Fibroblast of lung (primary cell): ENCODE measurements around the gene ZNF280B.

Source experiments
- CTCF ChIP-seq, 2 donors: IDR thresholded peaks in 1 of 2; conservative IDR thresholded peaks in 1 of 2; 1 replicate in 1 of 2; 2 replicates in 1 of 2; pipeline ENCODE4 v1.5.1; 2011 to 2012; ENCODE audit warnings: low read length in 2 of 2, control low read depth in 1 of 2, inconsistent platforms in 1 of 2, low read depth in 1 of 2, mild to moderate bottlenecking in 1 of 2
- EZH2 ChIP-seq: IDR thresholded peaks from 2 replicates; pipeline ENCODE4 v1.5.1; 2012; ENCODE audit warnings: low read length, control low read depth, mild to moderate bottlenecking; ENCODE audit errors: missing control alignments

GRCh38 chr22:22469527-22469926 is 39.0 kb downstream of the ZNF280B start:
- TF ChIP-seq CTCF (conservative IDR thresholded peaks at IDR 0.05 in 1 of 2, IDR thresholded peaks at IDR 0.05 in 1 of 2; ENCODE audit: low read depth in 1 of 2, low read length in 2 of 2) (no peak), EZH2 (no peak)
